HepG2 (cell line): ENCODE data around the gene FYB2. TPM values are rescaled to one million over a fixed set of nuclear protein-coding genes. Genes with fewer than 3 reads are reported as not detected.
A peak's percentile ranks its signal among the peaks of the same experiment; 100 is the strongest.

Experiments
- CBX2 ChIP-seq, 2 experiments: fragments of 200-600 bp in 1 of 2; sonication (generic); formaldehyde crosslinking in 1 of 2; IDR thresholded peaks; 2 replicates each; pipeline versions ENCODE4 v1.7.0 to v1.8.1; 2018 to 2022; ENCODE audit warnings: low read depth in 2 of 2, low read length in 1 of 2, mild to moderate bottlenecking in 1 of 2, missing genetic modification reagents in 1 of 2
- CENPT ChIP-seq: sonication (generic); formaldehyde crosslinking; IDR thresholded peaks from 2 replicates; pipeline ENCODE4 v1.8.0; 2022; ENCODE audit warnings: low read depth, mild to moderate bottlenecking, moderate library complexity, missing genetic modification reagents
- CREBL2 ChIP-seq: sonication (generic); formaldehyde crosslinking; IDR thresholded peaks from 2 replicates; pipeline ENCODE4 v1.8.1; 2023; ENCODE audit warnings: missing genetic modification reagents, mild to moderate bottlenecking, borderline replicate concordance
- CREM ChIP-seq, 2 experiments: sonication (generic) in 1 of 2; formaldehyde crosslinking in 1 of 2; IDR thresholded peaks; 2 replicates each; pipeline versions ENCODE4 v1.4.0 to v1.6.1; 2016 to 2020; ENCODE audit warnings: antibody characterized with exemption in 1 of 2, mild to moderate bottlenecking in 1 of 2, missing genetic modification reagents in 1 of 2
- EHMT2 ChIP-seq: fragments of 200-600 bp; sonication (generic); IDR thresholded peaks from 2 replicates; pipeline ENCODE4 v1.7.0; 2017; ENCODE audit warnings: antibody characterized with exemption, low read depth, low read length, borderline replicate concordance
- FUBP1 ChIP-seq: sonication (generic); formaldehyde crosslinking; IDR thresholded peaks from 2 replicates; pipeline ENCODE4 v1.5.1; 2020; ENCODE audit warnings: missing genetic modification reagents, mild to moderate bottlenecking, borderline replicate concordance
- GFI1 ChIP-seq: sonication (generic); formaldehyde crosslinking; IDR thresholded peaks from 2 replicates; pipeline ENCODE4 v1.5.0; 2020; ENCODE audit warnings: missing genetic modification reagents, mild to moderate bottlenecking, borderline replicate concordance
- HCFC1 ChIP-seq: fragments of 150-350 bp; IDR thresholded peaks from 2 replicates; pipeline ENCODE4 v1.6.1; 2014; ENCODE audit warnings: low read depth, low read length
- IRF9 ChIP-seq: sonication (generic); formaldehyde crosslinking; IDR thresholded peaks from 2 replicates; pipeline ENCODE4 v1.8.0; 2022; ENCODE audit warnings: missing genetic modification reagents, mild to moderate bottlenecking, borderline replicate concordance
- MAFG ChIP-seq: sonication (generic); formaldehyde crosslinking; IDR thresholded peaks from 2 replicates; pipeline ENCODE4 v1.5.1; 2020; ENCODE audit warnings: mild to moderate bottlenecking, missing genetic modification reagents
- MXD1 ChIP-seq: sonication (generic); formaldehyde crosslinking; IDR thresholded peaks from 2 replicates; pipeline ENCODE4 v1.4.0; 2020; ENCODE audit warnings: mild to moderate bottlenecking, missing genetic modification reagents
- POLR2G ChIP-seq: fragments of 200-400 bp; formaldehyde crosslinking; IDR thresholded peaks from 2 replicates; pipeline ENCODE4 v1.6.1; 2018; ENCODE audit warnings: mild to moderate bottlenecking, low read depth, low read length, moderate library complexity
- RCOR2 ChIP-seq: IDR thresholded peaks from 2 replicates; pipeline ENCODE4 v1.6.1; 2016; ENCODE audit warnings: missing biosample characterization, missing genetic modification reagents
- STAT5B ChIP-seq: sonication (generic); formaldehyde crosslinking; IDR thresholded peaks from 2 replicates; pipeline ENCODE4 v1.4.0; 2020; ENCODE audit warnings: missing genetic modification reagents
- ZBTB1 ChIP-seq: sonication (generic); formaldehyde crosslinking; IDR thresholded peaks from 2 replicates; pipeline ENCODE4 v1.4.0; 2020; ENCODE audit warnings: missing genetic modification reagents, borderline replicate concordance
- ZGPAT ChIP-seq: IDR thresholded peaks from 2 replicates; pipeline ENCODE4 v1.6.1; 2016; ENCODE audit warnings: mild to moderate bottlenecking
- ZNF282 ChIP-seq: fragments of 450-650 bp; IDR thresholded peaks from 2 replicates; pipeline ENCODE4 v1.6.1; 2018; ENCODE audit not compliant: partially characterized antibody
- ZNF382 ChIP-seq: sonication (generic); formaldehyde crosslinking; IDR thresholded peaks from 2 replicates; pipeline ENCODE4 v1.5.0; 2020; ENCODE audit warnings: missing genetic modification reagents, mild to moderate bottlenecking, borderline replicate concordance
- ZNF569 ChIP-seq: sonication (generic); formaldehyde crosslinking; IDR thresholded peaks from 2 replicates; pipeline ENCODE4 v1.5.0; 2020; ENCODE audit warnings: mild to moderate bottlenecking, missing genetic modification reagents, moderate library complexity, borderline replicate concordance
- ZXDC ChIP-seq: sonication (generic); formaldehyde crosslinking; IDR thresholded peaks from 2 replicates; pipeline ENCODE4 v1.5.0; 2020; ENCODE audit warnings: mild to moderate bottlenecking, missing genetic modification reagents
- polyA plus RNA-seq, 8 experiments: library from polyadenylated mRNA; depleted of rRNA in 3 of 8; stranded (reverse) in 7 of 8; unstranded in 1 of 8; fragments of >200 nt; fragmentation: Illumina TruSeq in 4 of 8; extraction: Trizol in 4 of 8; gene quantifications; 2 replicates each; pipeline versions ENCODE4 v1.2.1 to v1.2.3, GENCODE V29; 2011 to 2016; ENCODE audit warnings: low read depth in 4 of 8, missing spikeins in 1 of 8, mixed read lengths in 1 of 8; ENCODE audit not compliant: insufficient read depth in 1 of 8
- total RNA-seq, 5 experiments: library from RNA; depleted of rRNA; stranded (reverse); fragments of >200 nt; fragmentation: Illumina TruSeq; extraction: Trizol; gene quantifications; 2 replicates each; pipeline ENCODE4 v1.2.3, GENCODE V29; 2016; ENCODE audit warnings: low read depth in 1 of 5

The FYB2 gene
- total and polyA plus RNA-seq, 2 of the 13 experiments (the other 11 are each of a cell fraction or from before 2014, with no cell fraction given) = 1.2 to 2.7 TPM

- TF ChIP-seq STAT5B (CRISPR knock-in tag) (no peak), HCFC1 (no peak), ZXDC (CRISPR knock-in tag) (no peak), ZNF282 (no peak), CREBL2 (no peak), CBX2 (IDR thresholded peaks at IDR 0.05; ENCODE audit: low read depth, low read length) (no peak), CBX2 (CRISPR knock-in tag; IDR thresholded peaks at IDR 0.05; ENCODE audit: low read depth) (no peak), GFI1 (CRISPR knock-in tag) (peak; percentile 79), MXD1 (CRISPR knock-in tag) (no peak), MAFG (CRISPR knock-in tag) (no peak), ZBTB1 (CRISPR knock-in tag) (no peak), RCOR2 (peak; percentile 75), IRF9 (CRISPR knock-in tag) (no peak), POLR2G (no peak), ZGPAT (CRISPR knock-in tag) (0 out of 2 replicates have a peak, but pooled peaks have one; percentile 45), FUBP1 (CRISPR knock-in tag) (no peak), EHMT2 (no peak), ZNF382 (CRISPR knock-in tag) (no peak), CREM (IDR thresholded peaks at IDR 0.05) (peak; percentile 71), CREM (CRISPR knock-in tag; IDR thresholded peaks at IDR 0.05) (no peak), CENPT (CRISPR knock-in tag) (no peak), ZNF569 (CRISPR knock-in tag) (no peak)
Measured at GRCh38 chr1:56688522-56689026, 130.6 kb downstream of the FYB2 start (continued).
